Stimulated activated CD4-positive, alpha-beta T cell treated with anti-CD3 and anti-CD28 coated beads, Interleukin-1b, Interleukin-23, amount 100 ng/mL, for 4 hours (primary cell): ENCODE measurements around the gene ITGA8.
"Not testable (repeated sequence)": the region's sequence is repeated elsewhere in the genome, so short reads cannot be mapped to it uniquely, and the experiment has no call there.

Experiments
- DNase-seq, 2 donors: peaks; one replicate each; pipeline ENCODE4 v3.0.0-alpha.2; 2020; ENCODE audit warnings: low read depth in 2 of 2

Gene ITGA8

GRCh38 chr10:15494850-15495506 lies 224.7 kb downstream of the ITGA8 start:
- DNase-seq = no peak

DNA sequence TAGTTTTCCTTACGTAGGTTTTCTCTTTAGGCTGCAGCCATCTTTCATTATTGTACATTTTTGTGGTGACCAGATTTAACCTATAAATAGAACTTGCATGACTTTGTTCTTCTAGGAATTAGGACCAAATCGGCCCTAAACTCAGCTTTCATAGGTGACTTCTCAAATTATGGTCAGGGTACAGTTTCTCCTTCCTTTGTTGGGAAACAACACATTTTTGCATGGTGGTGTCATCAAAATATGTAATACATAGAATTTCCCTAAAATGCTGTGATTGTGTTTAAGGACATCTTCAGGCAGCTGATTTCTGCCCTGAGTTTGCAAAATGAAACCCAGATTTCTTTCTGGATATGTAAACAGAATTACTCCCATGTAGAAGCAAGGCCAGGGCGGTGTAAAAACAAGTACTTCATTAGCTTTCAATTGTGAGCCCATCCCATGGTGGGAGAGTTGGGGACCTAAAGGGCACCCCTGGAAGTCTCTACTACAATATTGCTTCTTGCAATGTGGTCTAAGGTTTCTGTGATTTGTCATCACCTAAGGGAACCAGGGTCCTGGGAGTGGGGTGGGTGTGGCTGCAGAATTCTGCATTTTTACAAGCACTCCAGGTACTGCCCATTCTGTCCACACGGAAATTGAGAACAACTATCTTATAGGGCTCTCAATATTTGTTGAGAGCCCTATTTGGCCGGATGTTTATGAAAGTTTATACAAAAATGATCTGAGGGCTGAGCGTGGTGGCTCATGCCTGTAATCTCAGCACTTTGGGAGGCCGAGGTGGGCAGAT lies 227.7 kb downstream of the ITGA8 start:
- no peak for DNase-seq

GRCh38 chr10:15489431-15489830 lies 230.3 kb downstream of the ITGA8 start:
- DNase-seq = no peak

GRCh38 chr10:15487376-15487775 lies 232.3 kb downstream of the ITGA8 start:
- no peak for DNase-seq

DNA sequence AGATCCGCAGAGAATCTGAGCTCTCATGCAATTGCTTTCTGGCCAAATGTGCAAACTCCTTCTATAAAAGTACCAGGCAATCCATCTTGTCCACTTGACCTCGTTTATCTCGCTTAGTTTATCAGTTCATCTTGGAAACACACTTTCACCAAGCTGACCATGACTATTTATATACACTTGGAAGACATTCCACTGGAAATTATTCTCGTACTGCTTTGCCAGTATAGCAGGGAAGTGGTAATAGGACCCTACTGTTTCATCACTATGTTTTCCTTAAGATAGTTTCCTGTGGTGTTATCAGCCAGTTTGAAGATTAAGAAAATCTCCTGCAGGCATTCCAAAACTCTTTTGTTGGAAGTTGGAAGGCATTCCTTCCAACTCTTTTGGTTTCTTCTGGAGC lies 233.3 kb downstream of the ITGA8 start:
- no peak for DNase-seq

GRCh38 chr10:15485684-15486316 lies 233.9 kb downstream of the ITGA8 start:
- no peak for DNase-seq

DNA sequence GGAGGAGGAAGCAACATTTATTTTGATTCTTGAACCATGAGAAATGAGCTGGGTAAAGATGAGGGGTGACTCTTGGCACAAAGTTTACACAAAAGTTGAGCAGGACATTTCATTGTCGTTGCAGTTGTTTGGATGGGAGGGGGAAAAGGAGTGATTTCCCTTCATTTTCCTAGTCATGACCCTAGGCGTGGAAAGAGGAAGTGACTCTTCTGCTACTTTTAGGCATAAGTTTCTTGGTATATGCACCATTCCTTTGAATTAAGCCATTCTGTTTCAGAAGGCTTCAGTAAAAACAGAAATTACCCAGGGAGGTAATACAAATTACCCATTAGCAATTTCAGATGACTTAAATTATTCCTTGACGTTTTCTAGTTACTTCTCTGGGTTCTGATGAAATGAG lies 234.7 kb downstream of the ITGA8 start:
- no peak for DNase-seq

DNA sequence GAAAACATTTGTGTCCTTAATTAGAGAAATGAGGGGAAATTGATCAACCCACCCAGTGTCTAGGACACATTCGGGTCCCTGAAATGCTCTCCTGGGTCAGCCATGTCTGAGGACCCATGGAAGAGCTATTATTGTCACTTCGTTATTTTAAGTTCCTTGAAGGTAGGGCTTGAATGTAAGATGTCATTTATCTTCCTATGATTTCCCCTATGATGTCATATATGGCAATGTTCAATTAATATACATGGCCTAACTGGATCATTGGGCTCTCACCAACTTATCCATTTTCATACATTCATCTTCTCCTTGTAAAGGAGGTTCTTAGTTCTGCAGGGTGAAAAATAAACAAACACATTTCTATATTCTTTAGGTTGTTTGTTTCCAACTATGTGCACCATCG lies 235.6 kb downstream of the ITGA8 start:
- DNase-seq = no peak

GRCh38 chr10:15483215-15484075 lies 236.3 kb downstream of the ITGA8 start:
- DNase-seq = no peak

- DNase-seq = no peak
These were observed 237.6 kb downstream of the ITGA8 start for GRCh38 chr10:15482156-15482555.

- DNase-seq = no peak
These were observed 240.8 kb downstream of the ITGA8 start for GRCh38 chr10:15478950-15479349.

DNA sequence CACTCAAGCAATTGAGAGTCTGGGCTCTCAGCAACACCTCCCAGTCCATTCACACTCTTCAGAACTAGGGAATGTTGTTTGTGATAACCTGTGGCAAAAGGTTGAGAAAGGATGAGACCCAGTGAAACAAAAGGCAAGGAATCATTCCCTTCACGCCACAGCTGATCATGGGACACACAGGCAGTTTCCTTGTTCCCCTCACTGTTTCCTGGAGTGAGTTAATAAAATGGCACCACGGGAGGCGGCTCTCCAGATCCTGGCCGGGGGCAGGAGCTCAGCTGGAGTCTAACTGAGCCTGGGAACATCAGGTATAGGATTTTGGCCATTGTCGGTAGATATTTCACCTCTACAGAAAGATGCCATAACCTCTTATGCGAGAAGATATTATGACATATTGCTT lies 241.3 kb downstream of the ITGA8 start:
- no peak for DNase-seq

DNA sequence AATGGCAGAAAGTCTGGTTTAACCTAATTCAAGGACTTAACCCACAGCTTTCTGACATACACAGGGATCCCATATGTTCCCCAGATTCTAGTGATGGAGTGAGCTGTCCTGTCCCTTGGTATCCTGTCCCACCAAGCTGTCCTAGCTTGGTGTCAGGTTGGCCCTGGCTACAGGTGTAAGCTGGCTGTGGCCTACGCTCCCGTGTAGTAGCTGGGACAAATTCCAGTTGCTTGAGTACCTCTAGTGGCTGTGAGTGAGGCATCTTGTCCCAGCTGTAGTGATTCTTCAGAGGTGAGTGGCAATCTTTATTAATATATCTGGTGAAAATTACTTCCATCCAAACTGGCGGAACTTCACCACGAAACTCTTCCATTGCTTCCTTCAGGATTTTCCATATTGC lies 243.4 kb downstream of the ITGA8 start:
- DNase-seq = no peak

- not testable (repeated sequence) for DNase-seq
These were observed 244.3 kb downstream of the ITGA8 start for GRCh38 chr10:15475439-15475838.

DNA sequence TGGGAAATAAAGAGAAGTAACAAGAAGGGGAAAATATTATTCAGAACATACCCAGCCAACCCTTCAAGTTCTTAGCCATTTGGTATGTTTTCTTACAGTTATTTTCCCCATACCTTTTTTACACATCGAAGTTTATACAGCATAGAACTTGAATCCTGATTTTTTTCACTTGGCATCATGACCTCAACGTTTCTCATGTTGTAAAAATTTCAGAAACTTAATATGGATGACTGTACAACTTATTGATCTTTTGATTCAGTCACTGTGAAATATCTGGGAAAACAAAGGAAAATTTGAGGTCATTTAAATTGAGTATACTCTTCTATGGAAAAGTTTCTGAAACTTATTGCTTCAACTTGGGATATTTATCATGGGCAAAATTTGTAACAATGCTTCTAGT lies 245.1 kb downstream of the ITGA8 start:
- DNase-seq = no peak

DNA sequence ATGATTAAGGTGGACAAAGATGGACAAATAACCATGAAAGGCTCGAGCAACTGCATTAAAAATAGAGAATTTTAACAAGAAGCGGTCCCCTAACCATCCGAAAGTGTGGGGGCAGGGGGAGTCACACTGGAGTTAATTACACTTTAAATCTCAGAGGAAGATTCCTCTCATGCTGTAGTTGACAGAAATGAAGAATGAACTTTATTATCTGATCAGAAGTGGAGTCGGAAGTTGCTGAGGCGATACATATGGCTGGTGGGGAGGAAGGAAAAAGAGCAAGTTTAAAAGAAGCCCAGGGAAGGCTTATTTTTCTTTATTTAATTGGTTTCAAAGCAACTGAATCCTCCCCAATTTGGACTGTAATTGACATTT lies 246.3 kb downstream of the ITGA8 start:
- no peak for DNase-seq

DNA sequence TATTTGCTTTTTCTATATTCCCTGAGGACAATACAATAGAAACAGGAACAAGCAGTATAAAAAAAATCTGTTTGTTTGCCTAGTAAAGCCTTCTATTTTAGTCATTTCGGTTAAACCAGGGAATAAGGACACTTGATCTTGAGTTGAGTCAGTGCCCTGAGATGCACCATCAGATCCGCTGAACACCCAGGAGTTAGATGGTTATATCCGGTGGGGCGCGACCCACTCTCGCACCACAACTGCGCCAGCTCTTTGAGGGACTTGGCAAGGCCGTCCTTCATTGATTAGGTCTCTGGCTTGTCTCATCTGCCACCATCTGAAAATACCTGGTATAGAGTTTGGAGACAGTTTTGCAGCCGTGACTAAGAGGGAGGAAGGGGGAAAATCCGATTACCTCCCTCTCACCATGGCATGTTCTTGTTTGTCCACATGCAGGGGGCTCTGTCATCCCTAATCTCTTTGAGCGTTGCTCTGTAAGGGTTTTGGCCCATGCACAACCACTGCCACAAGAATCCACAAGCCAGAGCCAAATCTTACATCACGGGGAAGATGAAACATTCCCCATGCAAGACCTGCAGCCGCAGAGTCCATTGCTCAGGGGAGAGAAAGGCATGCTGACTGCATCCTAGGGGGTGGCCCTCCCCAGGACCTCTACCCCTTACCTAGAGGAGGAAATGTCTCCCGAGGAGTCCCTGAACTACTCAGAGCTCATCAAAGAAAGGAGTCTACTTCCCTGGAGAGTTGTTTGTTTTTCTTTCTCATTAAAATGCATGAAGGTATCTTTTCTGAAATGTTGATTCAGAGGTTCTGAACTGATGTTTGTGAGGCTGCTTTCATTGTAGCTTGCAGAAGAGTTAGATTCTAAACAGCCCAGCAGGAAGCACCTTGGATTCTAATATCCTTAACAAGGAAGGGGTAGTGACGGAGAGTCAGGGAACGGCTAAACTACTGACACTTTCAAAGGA lies 247.0 kb downstream of the ITGA8 start:
- DNase-seq = no peak

GRCh38 chr10:15472008-15472407 lies 247.7 kb downstream of the ITGA8 start:
- no peak for DNase-seq

DNA sequence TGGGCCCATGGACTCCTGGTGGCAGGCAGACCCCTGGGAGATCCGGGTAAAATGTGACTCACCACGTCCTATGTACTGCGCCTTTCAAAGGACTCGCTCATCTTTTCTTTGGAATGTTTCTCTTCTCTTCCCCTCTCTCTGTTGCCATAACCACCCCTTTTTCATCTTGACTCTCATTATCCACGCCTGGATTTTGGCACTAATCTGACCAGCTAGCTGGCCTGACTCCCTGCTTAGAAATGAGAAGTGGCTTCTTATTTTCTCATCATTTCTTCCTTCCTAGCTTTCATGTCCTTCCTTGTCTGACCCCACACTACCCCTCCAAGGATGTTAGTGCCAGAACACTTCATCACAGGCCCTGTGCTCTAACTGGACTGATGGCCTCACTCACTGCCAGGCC lies 250.6 kb downstream of the ITGA8 start:
- DNase-seq = no peak

GRCh38 chr10:15464381-15464780 lies 255.3 kb downstream of the ITGA8 start:
- DNase-seq = no peak
